Measurements from ENCODE around the gene AFTPH.

AFTPH gene

GRCh38 chr2:64498438-64498837 is 25.7 kb upstream of the AFTPH start:
- TF ChIP-seq Cebpa-rat (IDR thresholded peaks at IDR 0.05): no peak
- Histone ChIP-seq H3K27me3 (no peaks in the 10 kb centered on the region), H3K4me1 (no peaks in the 10 kb centered on the region), H3K4me2 (no peak overlapping the region), H3K36me3 (no peaks in the 10 kb centered on the region), H3K9ac (no peak overlapping the region), H3K27ac (no peak overlapping the region), H3K4me3 (no peak overlapping the region), H3K9me3 (no peaks in the 10 kb centered on the region), H4K20me1 (no peaks in the 10 kb centered on the region)

DNA sequence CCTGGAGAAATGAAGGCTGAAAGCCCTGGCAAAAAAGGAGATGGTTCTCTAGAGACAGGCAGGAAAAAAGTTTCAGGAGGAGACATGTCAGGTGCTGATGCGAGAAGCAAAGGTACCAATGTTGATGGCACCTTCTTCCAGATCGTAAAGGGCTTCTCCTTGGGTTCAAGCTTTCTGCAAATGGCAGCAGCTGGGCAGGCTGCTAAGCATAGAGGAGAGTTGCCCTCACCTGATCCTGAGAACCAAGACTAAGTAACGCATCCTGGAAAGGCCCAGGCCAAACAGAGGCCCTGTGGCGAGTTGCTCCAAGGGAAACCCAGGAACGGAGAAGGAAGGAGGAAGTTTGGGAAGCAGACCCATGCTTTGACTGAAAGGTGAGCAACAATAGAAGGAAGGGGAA is 23.6 kb upstream of the AFTPH start:
- no peaks in the 10 kb centered on the region for H3K4me1 ChIP-seq
- H3K4me3 ChIP-seq: no peak overlapping the region
- H3K4me2 ChIP-seq: no peak overlapping the region
- no peaks in the 10 kb centered on the region for H3K9me3 ChIP-seq
- H3K9ac ChIP-seq: no peak overlapping the region
- no peaks in the 10 kb centered on the region for H3K27me3 ChIP-seq
- no peak for TF ChIP-seq Cebpa-rat (IDR thresholded peaks at IDR 0.05)
- H4K20me1 ChIP-seq: no peaks in the 10 kb centered on the region
- no peaks in the 10 kb centered on the region for H3K36me3 ChIP-seq
- no peak overlapping the region for H3K27ac ChIP-seq

GRCh38 chr2:64501946-64502345 is 22.2 kb upstream of the AFTPH start:
- Histone ChIP-seq H3K27ac (no peak overlapping the region), H3K9ac (no peak overlapping the region), H3K9me3 (no peaks in the 10 kb centered on the region), H4K20me1 (no peaks in the 10 kb centered on the region), H3K4me2 (no peak overlapping the region), H3K36me3 (no peaks in the 10 kb centered on the region), H3K4me1 (no peaks in the 10 kb centered on the region), H3K4me3 (no peak overlapping the region), H3K27me3 (no peaks in the 10 kb centered on the region)
- TF ChIP-seq Cebpa-rat (IDR thresholded peaks at IDR 0.05): no peak

- no peaks in the 10 kb centered on the region for H4K20me1 ChIP-seq
- no peaks in the 10 kb centered on the region for H3K27me3 ChIP-seq
- no peak for TF ChIP-seq Cebpa-rat (IDR thresholded peaks at IDR 0.05)
- no peaks in the 10 kb centered on the region for H3K4me1 ChIP-seq
- no peaks in the 10 kb centered on the region for H3K36me3 ChIP-seq
- H3K4me2 ChIP-seq: no peak overlapping the region
- H3K27ac ChIP-seq: no peak overlapping the region
- no peak overlapping the region for H3K9ac ChIP-seq
- no peak overlapping the region for H3K4me3 ChIP-seq
- no peaks in the 10 kb centered on the region for H3K9me3 ChIP-seq
Observed at GRCh38 chr2:64502860-64503259, 21.3 kb upstream of the AFTPH start.

DNA sequence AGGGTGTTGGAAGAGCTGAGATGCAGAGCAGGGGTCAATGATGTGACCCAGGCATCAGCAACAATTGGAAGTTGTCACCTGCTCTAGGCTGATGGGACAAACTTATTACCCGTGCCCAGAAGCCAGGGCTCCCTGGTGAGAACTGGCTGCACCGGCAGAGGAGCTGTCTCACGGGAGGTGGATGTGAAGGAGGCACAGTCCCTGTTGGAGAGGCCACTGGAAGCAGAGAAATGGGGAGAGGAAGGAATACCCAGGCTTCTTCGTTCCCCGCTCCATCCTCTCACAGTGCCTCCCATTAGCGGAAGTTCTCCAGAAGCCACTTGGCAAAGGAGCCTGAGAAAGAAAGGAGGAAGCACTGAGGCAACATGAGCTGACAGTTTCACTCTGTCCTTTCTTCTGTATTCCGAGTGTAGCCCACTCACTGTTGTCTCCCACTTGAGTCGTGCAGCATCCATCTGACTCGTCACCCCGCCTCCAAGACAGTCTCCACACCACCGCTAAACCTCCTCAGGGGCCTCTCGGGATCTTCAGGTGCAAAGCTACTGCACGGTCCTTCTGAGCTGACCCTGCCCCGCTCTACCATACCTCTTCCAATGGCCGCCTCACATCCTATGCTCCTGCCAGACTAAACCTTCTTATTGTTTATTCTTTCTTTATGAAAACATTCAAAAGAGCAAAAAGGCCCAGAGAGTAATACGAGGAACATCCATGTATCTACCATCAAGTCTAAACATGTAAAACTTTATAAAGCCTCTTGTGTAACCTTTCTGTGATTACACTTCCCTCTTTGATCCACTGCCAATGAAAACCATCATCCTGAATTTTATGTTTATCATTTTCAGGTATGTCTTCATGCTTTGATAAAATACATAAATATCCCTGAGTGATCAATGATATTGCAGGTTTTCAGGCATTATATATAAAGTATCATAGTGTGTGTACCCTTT is 19.1 kb upstream of the AFTPH start:
- Histone ChIP-seq H3K9ac (no peak overlapping the region), H3K4me1 (no peaks in the 10 kb centered on the region), H3K27ac (no peak overlapping the region), H3K4me3 (no peak overlapping the region), H3K27me3 (no peaks in the 10 kb centered on the region), H3K9me3 (no peaks in the 10 kb centered on the region), H3K4me2 (no peak overlapping the region), H3K36me3 (no peaks in the 10 kb centered on the region), H4K20me1 (no peaks in the 10 kb centered on the region)
- no peak for TF ChIP-seq Cebpa-rat (IDR thresholded peaks at IDR 0.05)

DNA sequence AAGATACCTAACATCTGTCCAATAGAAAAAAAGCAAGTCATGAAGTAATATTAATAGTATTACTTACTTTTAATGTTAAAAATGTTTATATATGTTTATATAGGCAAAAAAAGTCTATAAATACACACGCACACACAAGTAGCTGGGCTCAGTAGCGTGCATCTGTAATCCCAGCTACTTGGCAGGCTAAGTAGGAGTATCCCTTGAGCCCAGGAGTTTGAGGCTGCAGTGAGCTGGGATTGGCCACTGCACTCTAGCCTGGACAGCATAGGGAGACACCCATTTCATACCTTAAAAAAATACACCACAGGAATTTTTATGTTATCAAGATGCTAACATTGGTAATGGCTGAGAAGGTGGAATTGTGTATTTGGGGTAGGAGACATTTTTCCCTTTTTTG is 17.4 kb upstream of the AFTPH start:
- Histone ChIP-seq H3K27ac (no peak overlapping the region), H3K27me3 (no peaks in the 10 kb centered on the region), H3K4me3 (no peak overlapping the region), H3K9ac (no peak overlapping the region), H4K20me1 (no peaks in the 10 kb centered on the region), H3K36me3 (no peaks in the 10 kb centered on the region), H3K4me2 (no peak overlapping the region), H3K4me1 (no peaks in the 10 kb centered on the region), H3K9me3 (no peaks in the 10 kb centered on the region)
- no peak for TF ChIP-seq Cebpa-rat (IDR thresholded peaks at IDR 0.05)

DNA sequence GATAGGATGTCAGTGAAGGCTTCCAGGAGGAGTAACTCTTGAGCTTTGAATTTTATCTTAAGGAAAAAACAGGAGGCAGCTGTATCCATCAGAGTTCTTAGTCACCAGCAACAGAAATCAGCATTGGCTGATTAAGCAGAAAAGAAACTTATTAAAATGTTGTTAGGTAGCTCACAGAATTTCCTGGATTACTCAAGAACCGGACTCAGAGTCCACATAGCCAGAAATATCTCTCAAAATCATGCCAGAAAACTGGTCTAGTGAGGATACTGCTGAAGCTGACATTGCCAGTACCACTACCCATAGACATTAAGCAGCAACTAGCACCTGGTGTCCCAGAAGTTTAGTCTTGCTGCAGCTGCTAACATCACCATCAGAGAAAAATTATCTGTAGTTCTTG is 10.1 kb upstream of the AFTPH start:
- TF ChIP-seq Cebpa-rat (IDR thresholded peaks at IDR 0.05): no peak

GRCh38 chr2:64515086-64515485 is 9.0 kb upstream of the AFTPH start:
- H3K4me2 ChIP-seq: no peak overlapping the region
- H3K27ac ChIP-seq: no peak overlapping the region
- H3K4me3 ChIP-seq: no peak overlapping the region
- TF ChIP-seq Cebpa-rat (IDR thresholded peaks at IDR 0.05): no peak
- no peaks in the 10 kb centered on the region for H3K27me3 ChIP-seq
- no peaks in the 10 kb centered on the region for H4K20me1 ChIP-seq
- H3K4me1 ChIP-seq: no peaks in the 10 kb centered on the region
- no peaks in the 10 kb centered on the region for H3K9me3 ChIP-seq
- H3K9ac ChIP-seq: no peak overlapping the region
- H3K36me3 ChIP-seq: no peaks in the 10 kb centered on the region

More for the DNA sequence above, 10.1 kb upstream of the AFTPH start:
- H3K9ac ChIP-seq: no peak overlapping the region
- no peaks in the 10 kb centered on the region for H3K9me3 ChIP-seq
- H4K20me1 ChIP-seq: no peaks in the 10 kb centered on the region
- H3K4me3 ChIP-seq: no peak overlapping the region
- H3K36me3 ChIP-seq: no peaks in the 10 kb centered on the region
- no peak overlapping the region for H3K27ac ChIP-seq
- no peaks in the 10 kb centered on the region for H3K27me3 ChIP-seq
- no peak overlapping the region for H3K4me2 ChIP-seq
- H3K4me1 ChIP-seq: no peaks in the 10 kb centered on the region

DNA sequence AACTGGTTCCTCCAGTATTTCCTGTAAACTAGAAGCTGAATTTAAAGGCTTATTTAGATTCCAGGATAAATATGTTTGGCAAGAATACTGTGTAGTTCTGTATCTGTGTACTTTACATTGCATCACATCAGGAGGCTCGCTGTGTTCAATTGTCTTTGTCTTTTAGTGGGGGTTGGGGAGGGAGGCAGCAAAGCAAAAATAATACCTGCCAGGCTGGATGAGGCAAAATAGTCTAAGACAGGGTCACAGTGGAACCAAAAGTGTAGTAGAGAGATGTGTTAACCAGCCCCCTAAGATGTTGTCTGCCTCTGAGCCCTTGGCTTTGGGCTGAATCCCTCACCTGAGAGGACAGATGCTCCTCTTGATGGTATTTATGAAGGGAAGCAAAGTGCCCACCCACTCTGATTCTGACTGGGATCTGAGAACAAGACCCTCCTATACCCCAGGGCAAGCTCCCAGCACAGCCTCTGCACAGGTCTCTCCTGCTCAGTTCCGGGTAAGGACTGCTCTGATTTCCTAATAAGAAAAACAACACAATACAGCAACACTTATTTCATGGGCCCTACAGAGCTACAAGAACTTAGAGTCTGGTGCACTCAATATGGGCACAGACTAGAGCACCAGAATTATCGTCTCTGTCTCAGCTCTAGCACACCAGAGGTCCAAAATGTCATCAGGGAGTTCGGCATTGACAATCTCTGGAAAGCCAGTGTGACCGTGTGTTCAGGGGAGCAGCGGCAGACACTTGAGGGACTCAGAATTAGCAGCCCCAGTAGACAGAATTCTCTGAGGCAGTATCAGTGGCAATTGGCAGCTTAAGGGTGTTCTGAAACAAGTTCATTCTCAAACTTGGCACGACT is 7.2 kb upstream of the AFTPH start:
- H3K9me3 ChIP-seq: no peaks in the 10 kb centered on the region
- TF ChIP-seq Cebpa-rat (IDR thresholded peaks at IDR 0.05): no peak
- H3K9ac ChIP-seq: no peak overlapping the region
- H3K36me3 ChIP-seq: no peaks in the 10 kb centered on the region
- no peaks in the 10 kb centered on the region for H4K20me1 ChIP-seq
- no peak overlapping the region for H3K4me2 ChIP-seq
- H3K27me3 ChIP-seq: no peaks in the 10 kb centered on the region
- H3K4me3 ChIP-seq: no peak overlapping the region
- H3K4me1 ChIP-seq: no peaks in the 10 kb centered on the region
- no peak overlapping the region for H3K27ac ChIP-seq

- Histone ChIP-seq H3K9ac (no peak overlapping the region), H3K36me3 (no peaks in the 10 kb centered on the region), H4K20me1 (no peaks in the 10 kb centered on the region), H3K9me3 (no peaks in the 10 kb centered on the region), H3K27ac (no peak overlapping the region), H3K4me1 (no peaks in the 10 kb centered on the region), H3K27me3 (no peaks in the 10 kb centered on the region), H3K4me3 (no peak overlapping the region), H3K4me2 (no peak overlapping the region)
- no peak for TF ChIP-seq Cebpa-rat (IDR thresholded peaks at IDR 0.05)
Observed at GRCh38 chr2:64517511-64517884, 6.6 kb upstream of the AFTPH start.

Data from BLaER1 (cell line).